GM19452 (cell line): ENCODE results near the gene CAB39.

Experiments
- ATAC-seq: cut with Tn5 transposase; IDR thresholded peaks from one replicate; pipeline ENCODE4 v1.9.1; 2021; ENCODE audit not compliant: unreplicated experiment

CAB39 gene

DNA sequence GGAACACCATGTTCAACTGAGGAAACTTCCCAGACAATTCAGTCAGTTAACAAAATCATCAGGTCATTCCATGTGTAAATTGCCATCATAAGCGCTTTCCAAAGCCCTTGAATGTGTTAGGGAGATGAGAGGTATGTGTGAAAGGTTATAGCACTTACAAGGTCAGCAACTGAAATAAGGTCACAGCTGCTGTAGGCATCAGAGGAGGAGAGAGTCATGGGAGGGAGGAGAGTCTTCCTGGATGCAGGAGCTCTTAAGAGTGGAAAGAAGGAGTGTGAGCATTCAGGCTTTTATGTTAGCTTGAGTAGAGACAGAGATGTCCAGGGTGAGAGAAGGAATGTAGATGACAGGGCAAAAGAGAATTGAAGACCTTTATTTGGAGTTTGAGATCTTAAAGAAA, 67.0 kb downstream of the CAB39 start:
- ATAC-seq: no peak

DNA sequence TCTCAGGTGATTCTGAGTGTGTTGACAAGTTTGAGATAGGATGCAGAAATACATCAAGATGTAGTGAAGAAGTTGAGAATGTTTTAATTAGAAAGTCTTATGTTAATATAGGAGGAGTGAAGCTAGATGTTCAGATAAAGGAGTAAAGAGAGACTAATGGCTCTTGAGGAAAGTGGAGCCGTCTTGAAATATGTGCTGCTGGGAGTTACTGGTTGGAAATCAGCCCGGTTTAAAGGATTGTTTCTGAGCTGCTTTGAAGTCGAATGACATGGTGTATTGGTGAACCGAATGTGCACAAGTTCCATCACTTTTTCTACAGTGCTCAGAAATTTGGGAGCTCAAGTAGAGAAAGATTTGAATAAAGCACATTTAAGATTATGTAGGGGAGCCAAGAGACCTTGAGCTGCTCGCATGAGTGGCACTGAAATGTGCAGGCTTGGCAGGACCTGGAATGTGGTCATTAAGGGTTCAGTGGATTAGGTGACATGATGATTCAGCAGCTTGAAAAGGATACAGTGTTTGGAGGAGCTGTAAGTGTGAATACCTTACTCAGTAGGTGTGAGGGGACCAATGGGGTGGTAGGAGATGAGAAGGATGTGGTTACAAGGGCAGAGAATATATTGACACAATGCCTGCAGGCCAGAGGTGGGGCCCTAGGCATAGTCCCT, 68.6 kb downstream of the CAB39 start:
- no peak for ATAC-seq

GRCh38 chr2:230783101-230783500, 70.5 kb downstream of the CAB39 start:
- no peak for ATAC-seq

GRCh38 chr2:230784795-230785194, 72.2 kb downstream of the CAB39 start:
- ATAC-seq: no peak

DNA sequence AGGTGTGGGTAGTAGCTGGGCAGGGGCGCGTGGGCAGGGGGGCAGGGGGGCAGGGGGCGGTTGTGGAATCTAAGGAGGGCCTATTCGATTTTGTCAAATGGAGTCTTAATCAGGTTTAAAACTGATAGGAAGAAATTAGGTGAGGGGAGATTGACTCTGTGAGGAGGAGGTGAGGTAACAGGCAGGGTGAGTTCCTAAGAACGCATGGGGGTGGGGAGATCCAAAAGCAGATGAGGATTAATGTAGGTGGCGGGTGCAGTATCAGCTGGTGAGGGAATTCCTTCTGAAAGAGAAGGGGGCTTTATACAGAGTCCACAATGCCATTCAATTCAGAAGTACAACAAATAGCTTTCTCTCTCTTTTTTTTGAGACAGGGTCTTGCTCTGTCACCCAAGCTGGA, 72.7 kb downstream of the CAB39 start:
- no peak for ATAC-seq

- ATAC-seq: no peak
These were observed 74.5 kb downstream of the CAB39 start for GRCh38 chr2:230787101-230787500.

- ATAC-seq: no peak
These were observed 76.0 kb downstream of the CAB39 start for GRCh38 chr2:230788554-230789175.

DNA sequence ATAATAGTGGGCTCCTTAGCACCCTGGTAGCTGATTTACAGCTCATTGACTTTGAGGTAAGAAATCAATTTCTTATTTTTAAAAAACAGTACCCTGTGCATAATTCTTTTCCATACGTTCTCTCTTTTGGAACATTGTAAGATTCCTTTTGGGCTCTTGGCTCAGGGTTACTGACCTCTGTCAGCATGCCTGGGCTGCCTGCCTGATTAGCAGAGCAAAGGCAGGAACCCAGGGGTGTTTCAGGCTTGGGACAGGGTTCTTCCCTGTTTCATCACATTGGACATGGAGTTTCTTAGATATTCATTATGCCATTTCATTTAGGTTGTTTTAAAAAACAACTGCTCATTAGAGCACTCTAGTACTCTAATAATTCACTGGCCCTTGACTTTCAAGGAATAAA, 78.3 kb downstream of the CAB39 start:
- no peak for ATAC-seq

- peak; percentile 84 for ATAC-seq
These were observed 81.1 kb downstream of the CAB39 start for GRCh38 chr2:230793572-230794359.

- no peak for ATAC-seq
These were observed 81.9 kb downstream of the CAB39 start for GRCh38 chr2:230794497-230794896.

- ATAC-seq: no peak
These were observed 83.2 kb downstream of the CAB39 start for GRCh38 chr2:230795856-230796255.

- no peak for ATAC-seq
These were observed 83.7 kb downstream of the CAB39 start for GRCh38 chr2:230796280-230796862.

GRCh38 chr2:230797515-230798495, 85.2 kb downstream of the CAB39 start:
- ATAC-seq: no peak

DNA sequence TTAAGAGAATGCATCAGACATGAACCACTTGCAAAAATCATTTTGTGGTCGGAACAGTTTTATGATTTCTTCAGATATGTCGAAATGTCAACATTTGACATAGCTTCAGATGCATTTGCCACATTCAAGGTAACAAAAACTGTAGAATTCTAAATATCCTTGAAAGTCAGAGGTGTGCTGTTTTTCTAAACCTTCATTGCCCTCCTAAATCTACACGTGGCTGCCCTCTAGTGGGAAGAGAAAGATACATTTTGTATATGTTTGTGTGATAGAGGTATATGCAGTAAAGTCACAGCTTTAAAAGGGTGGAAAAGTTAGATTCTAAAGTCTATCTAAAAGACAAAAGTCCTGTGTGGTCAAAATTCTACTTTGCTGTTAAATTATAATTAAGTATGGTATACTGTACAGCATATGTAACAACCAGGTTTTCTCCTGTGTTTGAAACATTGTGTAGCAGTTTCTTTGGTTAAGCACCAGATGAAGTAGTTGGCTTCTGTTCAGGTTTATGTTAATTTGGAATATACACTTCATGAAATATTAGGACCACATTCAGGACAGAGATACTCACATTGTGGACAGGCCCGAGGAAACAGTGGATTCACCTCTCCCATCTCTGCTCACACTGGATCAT, 86.2 kb downstream of the CAB39 start:
- no peak for ATAC-seq

DNA sequence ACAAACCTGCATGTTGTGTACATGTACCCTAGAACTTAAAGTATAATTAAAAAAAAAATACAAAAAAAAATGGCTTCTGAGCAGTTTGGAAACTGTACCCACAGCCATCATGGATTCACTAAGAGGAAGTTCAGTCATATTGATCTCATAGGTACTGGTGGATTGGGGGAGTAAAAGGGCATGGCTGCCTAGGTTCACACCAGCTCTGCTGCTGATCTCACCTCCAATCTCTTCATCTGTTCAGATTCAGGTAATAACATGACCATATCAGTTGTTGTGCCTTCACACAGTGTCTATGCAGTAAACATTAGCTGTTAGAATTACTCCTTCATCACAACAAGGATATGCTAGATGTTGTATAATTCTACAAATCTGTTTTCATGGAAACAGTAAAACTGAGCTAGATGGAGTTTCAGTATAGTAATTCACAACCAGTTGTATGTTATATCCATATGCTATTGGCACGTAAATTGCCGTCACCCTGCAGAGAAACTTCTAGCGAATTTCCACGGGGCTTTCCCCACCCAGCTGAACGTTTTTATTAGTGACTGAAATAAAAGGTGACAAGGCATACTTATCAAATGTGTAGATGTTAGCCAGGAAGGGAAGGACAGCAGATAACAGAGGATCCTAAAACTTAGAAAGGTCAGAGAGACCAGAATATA, 92.8 kb downstream of the CAB39 start:
- ATAC-seq: no peak

DNA sequence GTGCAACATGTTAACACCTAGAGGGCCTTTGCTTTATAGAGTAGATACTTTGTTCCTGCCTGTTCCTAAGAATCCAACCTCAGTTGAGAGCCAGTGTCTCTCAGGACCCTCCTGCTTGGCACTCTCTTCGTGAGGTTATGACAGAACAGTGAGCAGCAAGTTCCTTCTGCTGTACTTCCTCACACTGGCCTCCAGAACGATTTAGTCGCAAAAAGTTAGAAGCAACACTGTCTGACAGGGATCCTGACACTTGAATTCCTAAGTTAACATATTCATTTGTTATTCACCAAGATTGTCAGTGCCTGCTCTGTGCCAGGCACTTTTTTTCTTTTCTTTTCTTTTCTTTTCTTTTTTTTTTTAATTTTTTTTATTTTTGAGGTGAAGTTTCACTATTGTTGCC, 95.1 kb downstream of the CAB39 start:
- ATAC-seq: no peak

DNA sequence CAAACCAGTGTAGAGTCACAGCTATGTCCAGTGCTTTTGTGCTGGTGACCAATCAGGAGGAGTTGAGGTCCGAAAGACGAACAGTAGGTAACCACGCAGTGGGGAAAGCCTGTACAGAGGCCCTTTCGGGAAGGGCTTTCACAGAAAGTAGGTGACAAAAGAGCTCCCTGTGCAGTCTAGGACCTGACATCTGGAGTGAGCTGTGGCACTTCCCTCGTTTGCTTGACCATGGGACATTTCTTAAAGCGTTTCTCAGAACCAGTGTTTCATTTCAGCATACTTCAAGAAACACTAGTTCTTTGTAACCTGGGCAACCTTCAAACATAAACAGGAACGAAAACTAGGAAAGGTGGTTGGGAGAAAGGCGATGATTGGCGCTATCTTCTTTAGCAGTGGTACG, 96.4 kb downstream of the CAB39 start:
- no peak for ATAC-seq

- no peak for ATAC-seq
These were observed 97.1 kb downstream of the CAB39 start for GRCh38 chr2:230809677-230810251.

DNA sequence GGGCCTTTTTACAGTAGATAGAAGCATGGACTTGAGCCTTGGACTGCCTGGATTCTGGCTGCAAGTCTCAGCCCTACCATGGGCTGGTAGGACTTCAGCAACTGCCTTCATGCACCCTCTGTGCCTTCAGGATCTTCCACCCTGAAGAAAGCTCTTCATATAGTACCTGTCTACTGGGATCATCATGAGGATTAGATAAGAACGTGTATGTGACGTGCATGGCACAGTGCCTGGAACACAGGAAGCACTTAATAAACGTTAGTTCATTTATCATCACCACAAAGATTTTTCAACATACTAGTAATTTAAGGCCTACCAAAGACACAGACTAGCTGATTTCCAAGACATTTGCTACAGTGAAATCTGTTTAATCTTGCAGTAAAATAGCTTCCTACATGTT, 98.9 kb downstream of the CAB39 start:
- no peak for ATAC-seq
